AG04449 (cell line): ENCODE measurements around the gene GRIA4.

Experiments
- CTCF ChIA-PET: fragments of 350-600 bp; formaldehyde crosslinking; extraction: SDS; loops from one replicate; lab custom pipeline; 2021; ENCODE audit warnings: antibody characterized with exemption; lab: Yijun Ruan, JAX
- POLR2A ChIA-PET: fragments of 400-600, 350-600 bp; formaldehyde crosslinking; extraction: SDS; loops from one replicate; lab custom pipeline; 2020; ENCODE audit warnings: antibody characterized with exemption, inconsistent platforms; lab: Yijun Ruan, JAX
- DNase-seq: peaks from one replicate; pipeline ENCODE4 v3.0.0-alpha.2; 2010; ENCODE audit warnings: low read depth, low spot score
- H3K4me3 ChIP-seq: 2 replicates; pipeline ENCODE4 v1.5.1; 2011; ENCODE audit warnings: low read depth, mild to moderate bottlenecking, control low read depth, low read length
- TF ChIP-seq, protein P1 (sequence below): IDR thresholded peaks from one replicate; pipeline ENCODE4 v1.5.1; 2011; ENCODE audit warnings: mild to moderate bottlenecking, moderate library complexity, low read length, control low read depth, inconsistent platforms; ENCODE audit not compliant: insufficient read depth; ENCODE audit errors: missing control alignments

GRIA4 gene

DNA sequence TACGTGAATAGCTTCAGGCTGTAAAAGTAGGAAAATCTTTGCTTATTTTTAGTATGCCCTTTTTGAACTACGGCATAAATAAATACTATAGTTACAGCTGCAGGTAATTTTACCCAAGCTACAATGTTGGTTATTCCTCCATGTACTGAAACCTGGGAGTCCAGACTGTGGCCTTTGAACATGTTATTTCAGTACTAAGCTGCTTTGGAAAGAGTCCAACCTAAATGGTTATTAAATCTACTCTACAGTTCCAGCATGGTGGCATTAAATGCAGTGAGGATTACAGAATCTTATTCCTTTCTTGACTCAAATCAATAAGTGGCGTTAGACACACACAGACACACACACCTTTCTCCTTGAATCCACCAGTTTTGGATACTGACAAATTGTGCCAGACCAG lies 247.1 kb downstream of the GRIA4 start:
- no peak for DNase-seq
- POLR2A ChIA-PET = no interaction called here
- TF ChIP-seq, protein P1, sequence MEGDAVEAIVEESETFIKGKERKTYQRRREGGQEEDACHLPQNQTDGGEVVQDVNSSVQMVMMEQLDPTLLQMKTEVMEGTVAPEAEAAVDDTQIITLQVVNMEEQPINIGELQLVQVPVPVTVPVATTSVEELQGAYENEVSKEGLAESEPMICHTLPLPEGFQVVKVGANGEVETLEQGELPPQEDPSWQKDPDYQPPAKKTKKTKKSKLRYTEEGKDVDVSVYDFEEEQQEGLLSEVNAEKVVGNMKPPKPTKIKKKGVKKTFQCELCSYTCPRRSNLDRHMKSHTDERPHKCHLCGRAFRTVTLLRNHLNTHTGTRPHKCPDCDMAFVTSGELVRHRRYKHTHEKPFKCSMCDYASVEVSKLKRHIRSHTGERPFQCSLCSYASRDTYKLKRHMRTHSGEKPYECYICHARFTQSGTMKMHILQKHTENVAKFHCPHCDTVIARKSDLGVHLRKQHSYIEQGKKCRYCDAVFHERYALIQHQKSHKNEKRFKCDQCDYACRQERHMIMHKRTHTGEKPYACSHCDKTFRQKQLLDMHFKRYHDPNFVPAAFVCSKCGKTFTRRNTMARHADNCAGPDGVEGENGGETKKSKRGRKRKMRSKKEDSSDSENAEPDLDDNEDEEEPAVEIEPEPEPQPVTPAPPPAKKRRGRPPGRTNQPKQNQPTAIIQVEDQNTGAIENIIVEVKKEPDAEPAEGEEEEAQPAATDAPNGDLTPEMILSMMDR = no peak
- CTCF ChIA-PET = interaction anchor here (1.0 kb wide), 1 partner anchor 1248 kb away, joined by 3 read pairs; no protein-coding TSS in a partner anchor
- no peak overlapping the region for H3K4me3 ChIP-seq

DNA sequence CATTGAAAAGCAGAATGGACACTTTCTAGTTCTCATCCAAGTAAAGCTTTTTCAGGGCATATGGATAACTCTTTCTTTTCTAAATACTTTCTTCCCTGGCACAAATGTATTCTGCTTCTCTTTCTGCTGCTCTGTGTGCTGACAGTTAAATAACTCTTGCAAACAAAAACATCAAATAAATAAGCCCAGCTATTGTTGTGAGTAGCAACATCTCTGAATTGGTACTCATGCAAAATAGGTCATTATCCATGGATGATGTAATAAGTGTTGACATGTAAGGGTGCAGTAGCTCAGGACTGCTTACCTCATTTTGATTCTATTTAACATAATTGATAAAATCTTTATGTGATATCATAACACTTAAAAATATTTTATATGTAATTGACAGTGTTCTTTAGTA lies 247.9 kb downstream of the GRIA4 start:
- no peak overlapping the region for H3K4me3 ChIP-seq
- TF ChIP-seq, protein P1 = no peak
- POLR2A ChIA-PET = no interaction called here
- DNase-seq = no peak
- CTCF ChIA-PET = interaction anchor here (1.0 kb wide), 1 partner anchor 1248 kb away, joined by 3 read pairs; no protein-coding TSS in a partner anchor

DNA sequence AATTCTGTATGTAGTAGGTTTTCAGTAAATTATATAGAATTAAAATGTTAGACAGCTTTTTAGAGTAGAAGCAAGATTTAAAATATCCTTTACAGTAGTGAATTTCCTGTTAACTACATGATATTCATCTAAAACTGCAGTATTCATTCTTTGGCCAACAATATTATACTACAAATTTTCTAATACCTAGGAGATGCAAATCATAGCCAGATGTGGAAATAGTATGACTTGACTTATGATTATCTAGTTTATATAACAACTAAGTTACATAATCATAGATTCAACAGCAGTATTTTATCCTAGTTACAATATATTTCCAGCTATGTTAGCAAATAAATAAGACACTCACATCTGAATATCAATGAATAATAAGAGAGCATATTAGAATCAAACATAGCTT lies 249.0 kb downstream of the GRIA4 start:
- ChIA-PET POLR2A (no interaction called here), CTCF (no interaction called here)
- DNase-seq = no peak
- H3K4me3 ChIP-seq = no peak overlapping the region
- TF ChIP-seq, protein P1 = no peak

DNA sequence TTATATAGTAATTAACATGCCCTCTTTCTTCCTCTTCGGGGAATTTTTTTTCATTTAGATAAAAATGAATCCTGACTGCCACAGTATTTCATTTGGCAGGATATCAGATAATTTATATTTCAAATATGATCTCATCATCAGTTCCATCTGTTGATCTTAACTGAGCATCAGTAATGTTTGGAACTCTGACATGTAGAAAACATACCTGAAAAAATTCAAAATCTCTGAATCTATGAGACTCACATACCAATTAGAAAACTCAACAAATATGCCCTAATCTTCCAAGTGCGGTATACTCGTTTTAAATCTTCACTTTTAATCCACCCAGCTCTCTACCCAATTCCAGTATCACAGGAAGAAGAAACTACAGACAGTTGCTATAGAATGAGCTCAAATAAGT lies 250.2 kb downstream of the GRIA4 start:
- CTCF ChIA-PET = no interaction called here
- H3K4me3 ChIP-seq = no peak overlapping the region
- no peak for DNase-seq
- TF ChIP-seq, protein P1 = no peak
- POLR2A ChIA-PET = no interaction called here

DNA sequence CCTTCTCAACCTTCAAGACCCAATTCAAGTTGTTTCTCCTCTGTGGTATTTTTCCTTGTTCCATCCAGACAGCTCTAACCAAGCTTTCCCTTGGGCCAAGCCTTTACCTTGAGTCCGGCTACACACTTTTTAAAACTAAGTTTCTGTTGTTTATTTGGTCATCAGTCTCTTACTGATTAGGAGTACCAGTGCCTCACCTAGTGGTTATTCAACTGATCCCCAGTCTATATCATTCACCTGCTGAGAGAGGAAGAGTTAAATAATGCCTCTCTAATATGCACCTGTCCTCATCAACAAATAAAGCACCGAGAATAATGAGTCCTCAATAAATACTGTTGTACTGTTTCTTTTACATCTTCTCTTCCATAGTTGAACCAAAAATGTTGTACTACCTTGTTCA lies 251.4 kb downstream of the GRIA4 start:
- ChIA-PET CTCF (interaction anchor here (1.4 to 3.1 kb wide), 2 partner anchors 1039 to 1252 kb away, joined by 3 to 22 read pairs; no protein-coding TSS in a partner anchor), POLR2A (no interaction called here)
- TF ChIP-seq, protein P1 = no peak
- DNase-seq = no peak
- H3K4me3 ChIP-seq = no peak overlapping the region

DNA sequence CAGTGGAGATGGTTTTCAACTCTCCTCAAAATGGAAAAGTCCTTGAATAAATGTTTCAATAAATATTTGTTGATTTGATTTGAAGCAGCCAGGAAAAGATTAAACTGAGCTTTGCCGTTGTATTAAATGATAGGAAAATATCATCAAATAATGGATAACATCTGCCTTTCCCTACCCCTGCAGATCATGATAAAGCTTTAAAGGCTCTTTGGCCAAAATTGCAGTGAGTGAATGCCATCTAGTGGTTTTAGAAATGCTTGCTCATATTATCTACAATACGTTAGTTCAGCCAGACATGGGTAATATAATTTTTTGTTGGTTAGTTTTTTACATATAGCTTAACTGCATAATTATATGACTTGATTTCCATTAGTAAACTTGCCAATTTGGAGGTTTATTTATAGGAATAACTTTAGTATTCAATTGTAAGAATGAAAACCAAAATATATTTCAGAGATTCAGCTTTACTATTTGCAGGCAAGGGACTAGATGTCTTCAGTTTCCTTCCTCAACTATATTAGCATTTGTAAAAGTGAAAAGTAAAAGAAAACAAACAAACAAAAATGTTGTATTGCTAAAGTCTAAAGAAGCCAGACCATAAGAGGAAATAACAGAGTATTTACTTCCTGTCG lies 253.0 kb downstream of the GRIA4 start:
- ChIA-PET POLR2A (no interaction called here), CTCF (interaction anchor here (0.8 to 3.1 kb wide), 21 partner anchors 8 to 1702 kb away, joined by 3 to 22 read pairs (median 3); partner anchors contain the start of gene PDGFD)
- TF ChIP-seq, protein P1 = peak; percentile 50
- peak; percentile 4 for DNase-seq
- H3K4me3 ChIP-seq = no peak overlapping the region
